Effector memory CD4-positive, alpha-beta T cell (primary cell): Measurements from ENCODE around the gene PHF1.

Source experiments
- DNase-seq, 3 donors: peaks; one replicate each; pipeline ENCODE4 v3.0.0-alpha.2; 2020
- H3K27ac ChIP-seq: 2 replicates; pipeline ENCODE4 v1.7.0; 2013; ENCODE audit warnings: mild to moderate bottlenecking, low read length, moderate library complexity; ENCODE audit not compliant: insufficient read depth, poor library complexity, severe bottlenecking
- H3K27me3 ChIP-seq: replicated peaks from 2 replicates; pipeline ENCODE4 v1.7.0; 2013; ENCODE audit warnings: mild to moderate bottlenecking, low read length; ENCODE audit not compliant: insufficient read depth, control insufficient read depth, poor library complexity, severe bottlenecking
- H3K36me3 ChIP-seq: 2 replicates; pipeline ENCODE4 v1.7.0; 2013; ENCODE audit warnings: mild to moderate bottlenecking, low read length, moderate library complexity; ENCODE audit not compliant: control insufficient read depth, insufficient read depth
- H3K4me1 ChIP-seq: 2 replicates; pipeline ENCODE4 v1.7.0; 2013; ENCODE audit warnings: low read length, mild to moderate bottlenecking; ENCODE audit not compliant: control insufficient read depth, insufficient read depth, poor library complexity, severe bottlenecking
- H3K4me3 ChIP-seq: 2 replicates; pipeline ENCODE4 v1.7.0; 2013; ENCODE audit warnings: low read length, low read depth, mild to moderate bottlenecking; ENCODE audit not compliant: insufficient read depth, poor library complexity, severe bottlenecking
- H3K9me3 ChIP-seq: 2 replicates; pipeline ENCODE4 v1.7.0; 2013; ENCODE audit warnings: mild to moderate bottlenecking, low read length, moderate library complexity; ENCODE audit not compliant: control insufficient read depth

Gene PHF1

DNA sequence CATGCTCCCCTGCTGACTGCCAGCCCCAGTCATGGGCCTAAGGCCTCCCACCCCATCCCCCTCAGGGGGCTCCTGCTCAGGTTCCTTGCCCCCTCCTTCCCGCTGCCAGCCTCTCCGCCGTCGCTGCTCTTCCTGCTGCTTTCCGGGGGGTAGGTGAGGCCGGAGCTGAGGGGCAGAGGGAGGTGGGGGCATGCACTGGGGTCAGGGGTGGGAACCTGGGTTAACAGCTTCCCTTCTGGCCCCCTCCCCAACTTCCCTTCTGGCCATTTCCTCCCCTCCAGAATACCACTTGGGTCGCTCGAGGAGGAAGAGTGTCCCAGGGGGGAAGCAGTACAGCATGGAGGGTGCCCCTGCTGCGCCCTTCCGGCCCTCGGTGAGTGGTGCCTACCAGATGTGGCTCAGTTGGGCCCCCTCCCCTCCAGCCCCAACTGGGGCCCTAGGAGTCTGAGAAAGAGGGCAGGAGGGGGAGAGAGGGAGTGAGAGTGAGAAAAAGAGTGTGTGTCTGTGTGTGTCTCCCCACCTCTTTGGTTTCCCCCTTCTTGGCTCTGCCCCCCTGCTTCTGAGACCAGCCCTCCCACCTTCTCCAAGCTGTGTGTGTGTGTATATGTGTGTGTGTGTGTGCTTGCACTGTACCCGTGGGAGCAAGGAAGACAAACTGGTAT is 21.2 kb downstream of the PHF1 start:
- H3K27ac ChIP-seq, result peak overlapping the region; percentile 0

GRCh38 chr6:33432546-33432945 is 21.7 kb downstream of the PHF1 start:
- Histone ChIP-seq H3K4me3 (no peak overlapping the region), H3K27me3 (no peaks in the 10 kb centered on the region), H3K4me1 (peaks cover 41% of the 10 kb centered on the region), H3K9me3 (no peaks in the 10 kb centered on the region), H3K36me3 (peaks cover 26% of the 10 kb centered on the region), H3K27ac (peak overlapping the region; percentile 0)
- DNase-seq, result no peak

More for the DNA sequence above, 21.2 kb downstream of the PHF1 start:
- Histone ChIP-seq H3K4me3 (peak overlapping the region; percentile 46), H3K36me3 (peaks cover 21% of the 10 kb centered on the region), H3K9me3 (no peaks in the 10 kb centered on the region), H3K4me1 (peaks cover 46% of the 10 kb centered on the region), H3K27me3 (no peaks in the 10 kb centered on the region)
- no peak for DNase-seq

DNA sequence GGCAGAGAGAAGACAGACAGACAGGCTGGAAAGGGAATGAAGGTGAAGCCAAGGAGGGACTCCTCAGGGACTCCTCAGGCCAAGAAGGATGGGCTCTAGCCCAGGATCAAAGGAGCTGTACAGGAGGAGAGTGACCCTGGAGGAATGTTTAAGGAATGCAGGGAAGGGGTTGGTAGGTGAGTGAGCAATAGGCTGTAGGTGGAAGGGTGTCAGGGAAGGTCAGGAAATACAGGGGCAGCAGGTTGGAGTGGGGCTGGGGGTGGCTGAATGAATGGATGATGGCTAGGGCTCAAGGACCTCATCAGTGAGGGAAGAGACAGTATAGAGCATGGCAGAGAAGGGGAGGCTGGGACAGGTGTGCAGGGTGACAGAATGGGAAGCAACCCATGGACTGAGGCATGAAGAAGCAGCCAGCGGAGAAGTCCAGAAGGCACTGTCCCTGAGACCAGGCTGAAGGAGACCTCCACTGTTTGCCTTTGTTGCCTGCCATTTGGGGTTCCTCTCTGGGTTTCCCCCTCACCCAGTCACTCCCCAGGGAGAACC is 22.3 kb downstream of the PHF1 start:
- peaks cover 41% of the 10 kb centered on the region for H3K4me1 ChIP-seq

DNA sequence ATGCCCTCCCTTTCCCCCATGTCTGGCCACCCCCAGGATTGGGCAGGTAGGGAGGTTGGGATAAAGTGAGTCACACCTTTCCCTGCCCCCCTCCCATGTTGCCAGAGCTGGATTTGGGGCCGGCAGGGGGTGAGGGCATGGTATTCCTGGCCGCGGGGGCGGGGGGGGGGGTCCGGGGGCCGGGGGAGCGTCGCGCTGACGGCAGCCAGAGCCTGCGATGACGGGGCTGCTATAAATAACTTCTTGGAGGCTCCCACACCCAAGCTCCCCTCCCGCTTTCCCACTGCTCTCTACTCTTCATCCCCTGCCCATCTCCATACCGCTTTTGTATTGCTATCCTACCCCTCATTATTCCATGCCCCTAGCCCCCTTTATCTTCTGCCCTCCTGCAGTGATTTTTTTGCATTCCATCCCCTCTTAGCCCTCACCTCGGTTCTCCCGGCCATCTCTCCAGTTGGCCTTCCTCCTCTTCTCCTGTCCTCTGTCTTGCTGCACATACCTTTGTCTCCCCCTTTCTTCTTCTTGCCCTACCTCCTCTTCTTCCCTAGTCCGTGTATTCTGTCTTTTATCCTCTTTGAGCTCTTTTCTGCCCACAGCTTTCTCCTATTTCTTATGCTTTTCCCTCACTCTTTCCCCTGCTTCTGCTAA is 22.9 kb downstream of the PHF1 start:
- H3K9me3 ChIP-seq, result no peaks in the 10 kb centered on the region
- no peak overlapping the region for H3K27ac ChIP-seq
- no peak overlapping the region for H3K4me3 ChIP-seq
- no peaks in the 10 kb centered on the region for H3K27me3 ChIP-seq
- no peak for DNase-seq
- peaks cover 34% of the 10 kb centered on the region for H3K36me3 ChIP-seq
- H3K4me1 ChIP-seq, result peaks cover 36% of the 10 kb centered on the region

More for the DNA sequence above, 22.3 kb downstream of the PHF1 start:
- Histone ChIP-seq H3K36me3 (peaks cover 29% of the 10 kb centered on the region), H3K4me3 (no peak overlapping the region), H3K27ac (no peak overlapping the region), H3K27me3 (no peaks in the 10 kb centered on the region), H3K9me3 (no peaks in the 10 kb centered on the region)
- DNase-seq, result no peak

DNA sequence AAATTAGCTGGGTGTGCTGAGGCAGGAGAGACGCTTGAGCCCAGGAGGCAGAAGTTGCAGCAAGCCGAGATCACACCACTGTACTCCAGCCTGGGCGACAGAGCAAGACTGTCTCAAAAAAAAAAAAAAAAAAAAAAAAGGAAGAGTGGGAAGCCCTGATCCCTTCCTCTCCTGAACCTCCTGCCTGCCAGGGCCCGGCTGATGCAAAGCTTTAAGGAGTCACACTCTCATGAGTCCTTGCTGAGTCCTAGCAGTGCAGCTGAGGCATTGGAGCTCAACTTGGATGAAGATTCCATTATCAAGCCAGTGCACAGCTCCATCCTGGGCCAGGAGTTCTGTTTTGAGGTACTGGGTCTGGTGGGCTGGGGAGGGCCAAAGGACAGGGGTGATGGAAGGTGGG is 24.1 kb downstream of the PHF1 start:
- Histone ChIP-seq H3K27ac (no peak overlapping the region), H3K36me3 (peaks cover 45% of the 10 kb centered on the region), H3K4me3 (no peak overlapping the region), H3K27me3 (no peaks in the 10 kb centered on the region), H3K9me3 (no peaks in the 10 kb centered on the region), H3K4me1 (peaks cover 23% of the 10 kb centered on the region)
- DNase-seq, result no peak

GRCh38 chr6:33437666-33438065 is 26.9 kb downstream of the PHF1 start:
- Histone ChIP-seq H3K27ac (no peak overlapping the region), H3K36me3 (peaks cover 66% of the 10 kb centered on the region)
- DNase-seq, result no peak

GRCh38 chr6:33438978-33439594 is 28.3 kb downstream of the PHF1 start:
- Histone ChIP-seq H3K4me3 (no peak overlapping the region), H3K27me3 (no peaks in the 10 kb centered on the region), H3K4me1 (no peaks in the 10 kb centered on the region), H3K9me3 (no peaks in the 10 kb centered on the region), H3K27ac (no peak overlapping the region), H3K36me3 (peaks cover 76% of the 10 kb centered on the region)
- DNase-seq, result no peak

More at GRCh38 chr6:33437666-33438065, 26.9 kb downstream of the PHF1 start:
- Histone ChIP-seq H3K9me3 (no peaks in the 10 kb centered on the region), H3K4me1 (no peaks in the 10 kb centered on the region), H3K27me3 (no peaks in the 10 kb centered on the region), H3K4me3 (no peak overlapping the region)

GRCh38 chr6:33439956-33440648 is 29.3 kb downstream of the PHF1 start:
- DNase-seq, result no peak
- H3K36me3 ChIP-seq, result peaks cover 81% of the 10 kb centered on the region

GRCh38 chr6:33440649-33441309 is 30.0 kb downstream of the PHF1 start:
- Histone ChIP-seq H3K36me3 (peaks cover 75% of the 10 kb centered on the region), H3K9me3 (no peaks in the 10 kb centered on the region), H3K27ac (no peak overlapping the region), H3K4me3 (no peak overlapping the region), H3K4me1 (no peaks in the 10 kb centered on the region), H3K27me3 (no peaks in the 10 kb centered on the region)
- DNase-seq, result no peak

More at GRCh38 chr6:33439956-33440648, 29.3 kb downstream of the PHF1 start:
- no peak overlapping the region for H3K4me3 ChIP-seq
- no peaks in the 10 kb centered on the region for H3K4me1 ChIP-seq
- H3K27me3 ChIP-seq, result no peaks in the 10 kb centered on the region
- no peaks in the 10 kb centered on the region for H3K9me3 ChIP-seq
- no peak overlapping the region for H3K27ac ChIP-seq
